ENCODE data around the gene THBS3. TPM values are rescaled to one million over a fixed set of nuclear protein-coding genes. Genes with fewer than 3 reads are reported as not detected.

THBS3 gene
- total and polyA plus RNA-seq, 9 of the 15 experiments (the other 6 are each of a cell fraction or from before 2014, with no cell fraction given): 0.59 to 8.3 (median 3.2) TPM

DNA sequence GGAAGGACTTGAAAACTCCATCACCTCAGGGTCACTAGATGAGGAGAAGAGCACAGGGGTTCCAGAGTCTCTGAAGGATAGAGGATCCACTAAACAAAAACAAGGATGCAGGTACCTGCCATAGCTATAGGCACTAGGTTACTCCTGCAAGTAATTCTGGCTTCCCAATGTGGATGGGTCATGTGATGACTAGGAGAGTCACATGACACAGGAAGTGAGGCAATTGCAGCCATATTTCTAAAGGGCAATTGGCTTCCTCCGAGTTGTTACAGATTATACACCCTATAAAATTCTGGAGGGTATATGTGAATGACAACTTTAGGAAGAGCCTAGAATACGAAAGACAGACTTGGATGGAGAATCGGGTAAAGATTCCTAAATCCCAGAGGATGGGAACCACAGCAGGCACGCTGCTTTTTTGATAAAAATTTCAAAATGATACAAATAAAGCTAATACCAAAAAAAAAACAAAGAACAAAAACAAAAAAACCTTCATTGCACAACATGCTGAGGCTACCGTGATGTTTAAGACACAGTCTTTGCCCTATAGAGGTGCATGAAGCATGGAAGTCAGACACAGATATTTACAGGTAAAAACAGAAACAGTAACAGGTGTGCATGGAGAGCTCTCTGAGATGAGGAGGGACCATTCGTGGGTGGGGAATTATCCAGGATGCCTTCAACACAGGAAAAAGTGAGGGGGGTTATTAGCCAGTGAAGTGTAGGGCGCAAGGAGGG lies 11.3 kb upstream of the THBS3 start (continued):
- TF ChIP-seq KLF6 (CRISPR knock-in tag; IDR thresholded peaks at IDR 0.05; ENCODE audit: borderline replicate concordance) (no peak), KLF13 (tag; IDR thresholded peaks at IDR 0.05; ENCODE audit: borderline replicate concordance, low read depth) (no peak), NFIX (CRISPR knock-in tag; IDR thresholded peaks at IDR 0.05; ENCODE audit: low read depth) (no peak), PHF20 (IDR thresholded peaks at IDR 0.05; ENCODE audit: partially characterized antibody) (peak; percentile 97), ETS2 (tag; IDR thresholded peaks at IDR 0.05; ENCODE audit: borderline replicate concordance, poor library complexity, severe bottlenecking) (no peak), PRMT5 (CRISPR knock-in tag; IDR thresholded peaks at IDR 0.05) (no peak), RFX1 (IDR thresholded peaks at IDR 0.05) (no peak), ESRRA (IDR thresholded peaks at IDR 0.05; ENCODE audit: borderline replicate concordance, low read depth) (no peak), PRPF4 (IDR thresholded peaks at IDR 0.05; ENCODE audit: insufficient read depth, low read depth, low read length, poor library complexity, severe bottlenecking) (no peak), SRSF9 (IDR thresholded peaks at IDR 0.05; ENCODE audit: borderline replicate concordance, low read depth, low read length) (no peak), TAF1 (IDR thresholded peaks at IDR 0.05; ENCODE audit: control insufficient read depth, extremely low read depth, insufficient read depth, low read length, severe bottlenecking) (no peak), SAFB (IDR thresholded peaks at IDR 0.05; ENCODE audit: borderline replicate concordance, low read depth, low read length) (no peak), ZNF717 (CRISPR knock-in tag; IDR thresholded peaks at IDR 0.05) (no peak), MEIS2 (IDR thresholded peaks at IDR 0.05; ENCODE audit: partially characterized antibody) (no peak), IFI16 (CRISPR knock-in tag; IDR thresholded peaks at IDR 0.05) (no peak), LARP7 (IDR thresholded peaks at IDR 0.05) (no peak), MCM7 (IDR thresholded peaks at IDR 0.05) (no peak), HNRNPK (IDR thresholded peaks at IDR 0.05; ENCODE audit: low read depth, low read length, poor library complexity, severe bottlenecking) (no peak)
- TF ChIP-seq, protein P1, sequence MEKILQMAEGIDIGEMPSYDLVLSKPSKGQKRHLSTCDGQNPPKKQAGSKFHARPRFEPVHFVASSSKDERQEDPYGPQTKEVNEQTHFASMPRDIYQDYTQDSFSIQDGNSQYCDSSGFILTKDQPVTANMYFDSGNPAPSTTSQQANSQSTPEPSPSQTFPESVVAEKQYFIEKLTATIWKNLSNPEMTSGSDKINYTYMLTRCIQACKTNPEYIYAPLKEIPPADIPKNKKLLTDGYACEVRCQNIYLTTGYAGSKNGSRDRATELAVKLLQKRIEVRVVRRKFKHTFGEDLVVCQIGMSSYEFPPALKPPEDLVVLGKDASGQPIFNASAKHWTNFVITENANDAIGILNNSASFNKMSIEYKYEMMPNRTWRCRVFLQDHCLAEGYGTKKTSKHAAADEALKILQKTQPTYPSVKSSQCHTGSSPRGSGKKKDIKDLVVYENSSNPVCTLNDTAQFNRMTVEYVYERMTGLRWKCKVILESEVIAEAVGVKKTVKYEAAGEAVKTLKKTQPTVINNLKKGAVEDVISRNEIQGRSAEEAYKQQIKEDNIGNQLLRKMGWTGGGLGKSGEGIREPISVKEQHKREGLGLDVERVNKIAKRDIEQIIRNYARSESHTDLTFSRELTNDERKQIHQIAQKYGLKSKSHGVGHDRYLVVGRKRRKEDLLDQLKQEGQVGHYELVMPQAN (IDR thresholded peaks at IDR 0.05; ENCODE audit: borderline replicate concordance): no peak
- TF ChIP-seq, protein P2, sequence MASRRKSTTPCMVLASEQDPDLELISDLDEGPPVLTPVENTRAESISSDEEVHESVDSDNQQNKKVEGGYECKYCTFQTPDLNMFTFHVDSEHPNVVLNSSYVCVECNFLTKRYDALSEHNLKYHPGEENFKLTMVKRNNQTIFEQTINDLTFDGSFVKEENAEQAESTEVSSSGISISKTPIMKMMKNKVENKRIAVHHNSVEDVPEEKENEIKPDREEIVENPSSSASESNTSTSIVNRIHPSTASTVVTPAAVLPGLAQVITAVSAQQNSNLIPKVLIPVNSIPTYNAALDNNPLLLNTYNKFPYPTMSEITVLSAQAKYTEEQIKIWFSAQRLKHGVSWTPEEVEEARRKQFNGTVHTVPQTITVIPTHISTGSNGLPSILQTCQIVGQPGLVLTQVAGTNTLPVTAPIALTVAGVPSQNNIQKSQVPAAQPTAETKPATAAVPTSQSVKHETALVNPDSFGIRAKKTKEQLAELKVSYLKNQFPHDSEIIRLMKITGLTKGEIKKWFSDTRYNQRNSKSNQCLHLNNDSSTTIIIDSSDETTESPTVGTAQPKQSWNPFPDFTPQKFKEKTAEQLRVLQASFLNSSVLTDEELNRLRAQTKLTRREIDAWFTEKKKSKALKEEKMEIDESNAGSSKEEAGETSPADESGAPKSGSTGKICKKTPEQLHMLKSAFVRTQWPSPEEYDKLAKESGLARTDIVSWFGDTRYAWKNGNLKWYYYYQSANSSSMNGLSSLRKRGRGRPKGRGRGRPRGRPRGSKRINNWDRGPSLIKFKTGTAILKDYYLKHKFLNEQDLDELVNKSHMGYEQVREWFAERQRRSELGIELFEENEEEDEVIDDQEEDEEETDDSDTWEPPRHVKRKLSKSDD (conservative IDR thresholded peaks at IDR 0.05; ENCODE audit: low read length): no peak
- TF ChIP-seq, protein P3, sequence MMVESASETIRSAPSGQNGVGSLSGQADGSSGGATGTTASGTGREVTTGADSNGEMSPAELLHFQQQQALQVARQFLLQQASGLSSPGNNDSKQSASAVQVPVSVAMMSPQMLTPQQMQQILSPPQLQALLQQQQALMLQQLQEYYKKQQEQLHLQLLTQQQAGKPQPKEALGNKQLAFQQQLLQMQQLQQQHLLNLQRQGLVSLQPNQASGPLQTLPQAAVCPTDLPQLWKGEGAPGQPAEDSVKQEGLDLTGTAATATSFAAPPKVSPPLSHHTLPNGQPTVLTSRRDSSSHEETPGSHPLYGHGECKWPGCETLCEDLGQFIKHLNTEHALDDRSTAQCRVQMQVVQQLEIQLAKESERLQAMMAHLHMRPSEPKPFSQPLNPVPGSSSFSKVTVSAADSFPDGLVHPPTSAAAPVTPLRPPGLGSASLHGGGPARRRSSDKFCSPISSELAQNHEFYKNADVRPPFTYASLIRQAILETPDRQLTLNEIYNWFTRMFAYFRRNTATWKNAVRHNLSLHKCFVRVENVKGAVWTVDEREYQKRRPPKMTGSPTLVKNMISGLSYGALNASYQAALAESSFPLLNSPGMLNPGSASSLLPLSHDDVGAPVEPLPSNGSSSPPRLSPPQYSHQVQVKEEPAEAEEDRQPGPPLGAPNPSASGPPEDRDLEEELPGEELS (CRISPR knock-in tag; IDR thresholded peaks at IDR 0.05; ENCODE audit: borderline replicate concordance): no peak
